Loucy (cell line): ENCODE measurements around the gene HOXA10.

ENCODE experiments used
- H2AFZ ChIP-seq: fragments of 200-600 bp; sonication (generic); 2 replicates; pipeline ENCODE4 v1.6.0; 2016; ENCODE audit warnings: antibody characterized with exemption, mild to moderate bottlenecking, low read length, moderate library complexity
- H3F3A ChIP-seq: fragments of 200-600 bp; 2 replicates; pipeline ENCODE4 v1.6.0; 2016; ENCODE audit warnings: antibody characterized with exemption, low read depth, mild to moderate bottlenecking
- H3K27me3 ChIP-seq: fragments of 200-600 bp; sonication (generic); 2 replicates; pipeline ENCODE4 v1.6.1; 2014; ENCODE audit warnings: low read length, mild to moderate bottlenecking; ENCODE audit not compliant: insufficient read depth, poor library complexity, severe bottlenecking
- H3K36me3 ChIP-seq: fragments of 200-600 bp; sonication (generic); 2 replicates; pipeline ENCODE4 v1.6.1; 2016; ENCODE audit warnings: low read length; ENCODE audit not compliant: insufficient read depth
- H3K4me1 ChIP-seq: fragments of 200-600 bp; sonication (generic); 2 replicates; pipeline ENCODE4 v1.5.1; 2014; ENCODE audit warnings: low read length, mild to moderate bottlenecking; ENCODE audit not compliant: insufficient read depth, poor library complexity, severe bottlenecking
- H3K4me2 ChIP-seq: fragments of 200-600 bp; sonication (generic); 2 replicates; pipeline ENCODE4 v1.6.0; 2014; ENCODE audit warnings: antibody characterized with exemption, low read length, low read depth, mild to moderate bottlenecking; ENCODE audit not compliant: poor library complexity, severe bottlenecking
- H3K4me3 ChIP-seq: fragments of 200-600 bp; sonication (generic); 2 replicates; pipeline ENCODE4 v1.5.1; 2014; ENCODE audit warnings: low read length, mild to moderate bottlenecking, mixed read lengths; ENCODE audit not compliant: poor library complexity, severe bottlenecking
- H3K79me2 ChIP-seq: fragments of 200-600 bp; sonication (generic); 2 replicates; pipeline ENCODE4 v1.6.1; 2014; ENCODE audit warnings: low read length; ENCODE audit not compliant: insufficient read depth
- H3K9ac ChIP-seq: fragments of 200-600 bp; sonication (generic); 2 replicates; pipeline ENCODE4 v1.6.0; 2014; ENCODE audit warnings: mild to moderate bottlenecking, low read depth, low read length, moderate library complexity; ENCODE audit not compliant: poor library complexity, severe bottlenecking
- H3K9me2 ChIP-seq: fragments of 200-600 bp; sonication (generic); replicated peaks from 2 replicates; pipeline ENCODE4 v1.6.1; 2016; ENCODE audit warnings: low read depth, low read length, mixed read lengths
- H3K9me3 ChIP-seq: fragments of 200-600 bp; sonication (generic); 2 replicates; pipeline ENCODE4 v1.6.1; 2014; ENCODE audit warnings: mild to moderate bottlenecking, antibody characterized with exemption, low read length, low read depth; ENCODE audit not compliant: insufficient read depth
- H4K20me1 ChIP-seq: fragments of 200-600 bp; sonication (generic); 2 replicates; pipeline ENCODE4 v1.6.0; 2014; ENCODE audit warnings: antibody characterized with exemption, low read length, mild to moderate bottlenecking; ENCODE audit not compliant: insufficient read depth, poor library complexity, severe bottlenecking
- EZH2phosphoT487 ChIP-seq: fragments of 200-600 bp; IDR thresholded peaks from 2 replicates; pipeline ENCODE4 v1.6.1; 2018; ENCODE audit warnings: antibody characterized with exemption, mild to moderate bottlenecking, moderate library complexity, borderline replicate concordance
- TF ChIP-seq, protein P1 (sequence below): fragments of 200-600 bp; sonication (generic); conservative IDR thresholded peaks from 2 replicates; pipeline ENCODE4 v1.5.1; 2014; ENCODE audit warnings: mild to moderate bottlenecking, antibody characterized with exemption, low read length

Gene HOXA10

DNA sequence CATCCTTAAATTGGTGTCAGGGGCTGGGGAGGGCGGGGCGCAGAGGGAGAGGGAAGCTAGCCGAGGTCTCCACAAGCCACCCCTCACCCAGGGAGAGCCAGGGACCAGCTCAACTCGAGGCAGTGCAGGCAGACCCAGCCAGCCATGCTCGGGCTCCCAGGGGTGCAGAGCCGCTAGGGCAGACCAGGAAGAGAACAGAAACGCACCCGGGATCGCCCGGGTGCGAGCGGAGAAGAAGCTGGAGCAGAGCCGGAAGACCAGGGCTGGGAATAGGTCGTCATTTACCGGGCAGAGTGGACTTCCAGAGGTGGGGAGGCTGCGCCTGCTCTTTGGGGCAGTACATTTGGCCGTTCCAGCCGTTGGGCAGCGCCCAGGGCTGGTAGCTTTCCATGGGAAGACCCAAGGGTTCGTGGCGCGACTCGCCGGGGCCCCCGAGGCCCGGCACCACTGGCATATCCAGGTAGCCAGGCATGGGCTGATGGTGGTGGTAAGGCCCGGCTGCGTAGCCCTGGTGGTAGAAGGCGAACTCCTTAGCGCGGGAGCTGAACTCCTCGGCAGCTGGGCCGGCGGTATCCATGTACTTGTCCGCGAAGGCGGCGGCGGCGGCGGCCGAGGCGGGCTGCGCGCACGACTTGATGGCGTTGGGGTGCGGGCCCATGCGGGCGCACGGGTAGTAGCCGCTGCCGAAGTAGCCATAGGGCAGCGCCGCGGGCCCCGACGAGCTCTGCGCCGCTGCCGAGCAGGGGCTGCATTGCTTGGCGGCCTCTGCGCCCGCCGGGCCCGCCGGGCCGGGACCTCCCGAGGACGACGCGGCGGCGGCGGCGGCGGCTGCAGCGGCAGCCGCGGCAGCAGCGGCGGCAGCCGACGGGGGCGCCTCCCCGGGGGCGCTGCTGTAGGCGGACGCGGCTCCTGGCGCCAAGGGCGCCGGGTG, 25.0 kb upstream of the HOXA10 start:
- peaks cover 48% of the 10 kb centered on the region for H4K20me1 ChIP-seq
- no peaks in the 10 kb centered on the region for H3K27me3 ChIP-seq
- peaks cover 85% of the 10 kb centered on the region for H3K79me2 ChIP-seq
- H3K36me3 ChIP-seq, result peaks cover 4% of the 10 kb centered on the region; the same call in 1 of the 2 replicates
- H3K9ac ChIP-seq, result peak overlapping the region; percentile 99
- no peaks in the 10 kb centered on the region for H3K9me3 ChIP-seq
- H3K4me1 ChIP-seq, result peaks cover 39% of the 10 kb centered on the region
- H3K4me2 ChIP-seq, result peak overlapping the region; percentile 98
- H2AFZ ChIP-seq, result no peak overlapping the region
- H3K4me3 ChIP-seq, result peak overlapping the region; percentile 91
- TF ChIP-seq EZH2phosphoT487, result no peak
- TF ChIP-seq, protein P1, sequence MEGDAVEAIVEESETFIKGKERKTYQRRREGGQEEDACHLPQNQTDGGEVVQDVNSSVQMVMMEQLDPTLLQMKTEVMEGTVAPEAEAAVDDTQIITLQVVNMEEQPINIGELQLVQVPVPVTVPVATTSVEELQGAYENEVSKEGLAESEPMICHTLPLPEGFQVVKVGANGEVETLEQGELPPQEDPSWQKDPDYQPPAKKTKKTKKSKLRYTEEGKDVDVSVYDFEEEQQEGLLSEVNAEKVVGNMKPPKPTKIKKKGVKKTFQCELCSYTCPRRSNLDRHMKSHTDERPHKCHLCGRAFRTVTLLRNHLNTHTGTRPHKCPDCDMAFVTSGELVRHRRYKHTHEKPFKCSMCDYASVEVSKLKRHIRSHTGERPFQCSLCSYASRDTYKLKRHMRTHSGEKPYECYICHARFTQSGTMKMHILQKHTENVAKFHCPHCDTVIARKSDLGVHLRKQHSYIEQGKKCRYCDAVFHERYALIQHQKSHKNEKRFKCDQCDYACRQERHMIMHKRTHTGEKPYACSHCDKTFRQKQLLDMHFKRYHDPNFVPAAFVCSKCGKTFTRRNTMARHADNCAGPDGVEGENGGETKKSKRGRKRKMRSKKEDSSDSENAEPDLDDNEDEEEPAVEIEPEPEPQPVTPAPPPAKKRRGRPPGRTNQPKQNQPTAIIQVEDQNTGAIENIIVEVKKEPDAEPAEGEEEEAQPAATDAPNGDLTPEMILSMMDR, result no peak
- 0 out of 2 replicates have a peak, but pooled peaks cover 4% of the 10 kb centered on the region for H3F3A ChIP-seq
- no peaks in the 10 kb centered on the region for H3K9me2 ChIP-seq

- no peak for TF ChIP-seq EZH2phosphoT487
- TF ChIP-seq, protein P1, result no peak
- no peaks in the 10 kb centered on the region for H3K9me3 ChIP-seq
- peak overlapping the region; percentile 91 for H3K4me3 ChIP-seq
- no peaks in the 10 kb centered on the region for H3K9me2 ChIP-seq
- peak overlapping the region; percentile 98 for H3K4me2 ChIP-seq
- peaks cover 43% of the 10 kb centered on the region for H3K4me1 ChIP-seq
- peaks cover 94% of the 10 kb centered on the region for H3K79me2 ChIP-seq
- peaks cover 9% of the 10 kb centered on the region for H3K36me3 ChIP-seq
- 0 out of 2 replicates have a peak, but pooled peaks cover 4% of the 10 kb centered on the region for H3F3A ChIP-seq
- H3K27me3 ChIP-seq, result peaks cover 6% of the 10 kb centered on the region
- no peak overlapping the region for H2AFZ ChIP-seq
- peak overlapping the region; percentile 99 for H3K9ac ChIP-seq
- peaks cover 53% of the 10 kb centered on the region for H4K20me1 ChIP-seq
These were observed 24.2 kb upstream of the HOXA10 start for GRCh38 chr7:27198138-27198841.

DNA sequence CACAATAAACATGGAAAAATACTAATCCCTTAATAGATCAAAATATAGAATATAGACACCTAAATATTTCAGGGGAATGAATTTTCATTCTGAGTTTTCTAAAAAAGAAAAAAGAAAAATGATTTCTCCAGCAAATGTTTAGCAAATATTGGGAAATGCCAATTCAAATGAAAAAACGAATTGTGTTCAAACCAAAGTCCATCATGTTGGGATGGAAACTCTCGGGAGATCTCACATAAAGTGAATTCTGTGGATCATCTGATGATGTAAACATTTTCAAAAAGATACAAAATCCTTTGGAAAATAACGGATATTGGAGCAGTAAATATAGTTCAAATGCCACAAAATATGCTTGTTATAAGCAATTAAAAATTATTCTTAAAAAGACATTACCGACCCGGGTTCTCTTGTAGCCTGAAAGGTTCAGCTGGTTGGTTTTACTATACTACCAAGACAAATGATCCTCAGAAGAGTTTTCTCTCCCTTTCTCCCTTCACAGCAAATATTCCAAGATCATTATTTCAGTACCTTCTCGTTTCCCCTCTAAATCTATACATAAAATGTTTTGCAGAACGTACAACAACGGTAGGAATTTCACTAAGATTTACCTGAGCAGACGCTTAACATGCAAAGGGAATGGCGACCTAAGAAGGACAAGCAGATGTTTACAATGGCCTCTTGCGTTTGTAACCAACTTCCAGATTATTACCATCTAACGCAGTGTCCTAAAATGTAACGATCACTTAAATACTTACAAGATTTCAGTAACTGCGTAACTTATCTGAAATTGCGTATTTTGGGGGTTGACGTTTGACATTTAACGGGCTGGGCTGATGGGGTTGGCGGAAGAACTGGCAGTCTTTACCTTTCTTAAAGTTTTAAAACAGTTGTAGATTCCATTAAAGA, 23.3 kb upstream of the HOXA10 start:
- Histone ChIP-seq H3K79me2 (peaks cover 95% of the 10 kb centered on the region), H2AFZ (no peak overlapping the region), H3F3A (0 out of 2 replicates have a peak, but pooled peaks cover 4% of the 10 kb centered on the region), H3K9me2 (no peaks in the 10 kb centered on the region), H3K4me3 (peak overlapping the region; percentile 91), H3K4me1 (peaks cover 42% of the 10 kb centered on the region), H3K4me2 (peak overlapping the region; percentile 98), H4K20me1 (peaks cover 53% of the 10 kb centered on the region), H3K9me3 (no peaks in the 10 kb centered on the region), H3K9ac (peak overlapping the region; percentile 99), H3K27me3 (peaks cover 9% of the 10 kb centered on the region), H3K36me3 (peaks cover 9% of the 10 kb centered on the region)
- no peak for TF ChIP-seq EZH2phosphoT487
- TF ChIP-seq, protein P1, result no peak
